ENCODE data around the gene ZNF580. TPM values are rescaled to one million over a fixed set of nuclear protein-coding genes. Genes with fewer than 3 reads are reported as not detected.
A peak's percentile ranks its signal among the peaks of the same experiment; 100 is the strongest.

The ZNF580 gene
- total RNA-seq, 1 experiment from 2014 or later = 38.5 TPM

GRCh38 chr19:55678121-55678671, 37.4 kb downstream of the ZNF580 start:
- Mint-ChIP-seq H3K4me1 (ENCODE audit: low read depth, unreplicated experiment) (peaks cover 33% of the 10 kb centered on the region), H3K36me3 (ENCODE audit: insufficient read depth, unreplicated experiment) (peaks cover 84% of the 10 kb centered on the region), H3K27me3 (ENCODE audit: insufficient read depth, unreplicated experiment) (no peaks in the 10 kb centered on the region), H3K27ac (ENCODE audit: unreplicated experiment) (peak overlapping the region; percentile 75), H3K9me3 (ENCODE audit: unreplicated experiment) (no peaks in the 10 kb centered on the region), H3K4me3 (ENCODE audit: unreplicated experiment) (no peak overlapping the region)
- H3K4me1 ChIP-seq = peaks cover 34% of the 10 kb centered on the region
- no peaks in the 10 kb centered on the region for H3K9me3 ChIP-seq
- no peak for DNase-seq
- ChIA-PET CTCF (no interaction called here), POLR2A (no interaction called here)
- no peak overlapping the region for H3K4me3 ChIP-seq (ENCODE audit: low read depth, low read length)
- intact Hi-C loops (cut with micrococcal nuclease; ENCODE audit: unreplicated experiment) = no loop called here
- H3K27me3 ChIP-seq (replicated peaks; ENCODE audit: control insufficient read depth, insufficient read depth, low read length) = no peaks in the 10 kb centered on the region
- TF ChIP-seq CTCF (IDR thresholded peaks at IDR 0.05; ENCODE audit: insufficient read depth in 1 of 2, low read depth in 1 of 2, low read length in 1 of 2, severe bottlenecking in 1 of 2, unreplicated experiment in 1 of 2) = no peak
- peaks cover 5% of the 10 kb centered on the region; the same call in 1 of the 2 replicates for H3K36me3 ChIP-seq (ENCODE audit: control insufficient read depth, insufficient read depth, low read length)
- BruUV-seq (replicated peaks) = no TSS peak

- no peak overlapping the region for H3K4me3 ChIP-seq (ENCODE audit: low read depth, low read length)
- Mint-ChIP-seq H3K4me1 (ENCODE audit: low read depth, unreplicated experiment) (peaks cover 26% of the 10 kb centered on the region), H3K9me3 (ENCODE audit: unreplicated experiment) (no peaks in the 10 kb centered on the region), H3K27ac (ENCODE audit: unreplicated experiment) (no peak overlapping the region), H3K27me3 (ENCODE audit: insufficient read depth, unreplicated experiment) (no peaks in the 10 kb centered on the region), H3K4me3 (ENCODE audit: unreplicated experiment) (no peak overlapping the region), H3K36me3 (ENCODE audit: insufficient read depth, unreplicated experiment) (peaks cover 82% of the 10 kb centered on the region)
- H3K9me3 ChIP-seq = no peaks in the 10 kb centered on the region
- H3K36me3 ChIP-seq (ENCODE audit: control insufficient read depth, insufficient read depth, low read length) = 0 out of 2 replicates have a peak, but pooled peaks cover 2% of the 10 kb centered on the region
- ChIA-PET CTCF (no interaction called here), POLR2A (no interaction called here)
- BruUV-seq (replicated peaks) = no TSS peak
- H3K27me3 ChIP-seq (replicated peaks; ENCODE audit: control insufficient read depth, insufficient read depth, low read length) = no peaks in the 10 kb centered on the region
- no peak for DNase-seq
- H3K4me1 ChIP-seq = peaks cover 37% of the 10 kb centered on the region
- TF ChIP-seq CTCF (IDR thresholded peaks at IDR 0.05; ENCODE audit: insufficient read depth in 1 of 2, low read depth in 1 of 2, low read length in 1 of 2, severe bottlenecking in 1 of 2, unreplicated experiment in 1 of 2) = no peak
- intact Hi-C loops (cut with micrococcal nuclease; ENCODE audit: unreplicated experiment) = no loop called here
These were observed 38.8 kb downstream of the ZNF580 start for GRCh38 chr19:55679343-55680257.

GRCh38 chr19:55680339-55681130, 39.7 kb downstream of the ZNF580 start:
- Mint-ChIP-seq H3K27ac (ENCODE audit: unreplicated experiment) (no peak overlapping the region), H3K4me1 (ENCODE audit: low read depth, unreplicated experiment) (peaks cover 28% of the 10 kb centered on the region), H3K9me3 (ENCODE audit: unreplicated experiment) (no peaks in the 10 kb centered on the region), H3K4me3 (ENCODE audit: unreplicated experiment) (no peak overlapping the region), H3K36me3 (ENCODE audit: insufficient read depth, unreplicated experiment) (peaks cover 80% of the 10 kb centered on the region), H3K27me3 (ENCODE audit: insufficient read depth, unreplicated experiment) (no peaks in the 10 kb centered on the region)
- Histone ChIP-seq H3K4me3 (ENCODE audit: low read depth, low read length) (no peak overlapping the region), H3K27me3 (replicated peaks; ENCODE audit: control insufficient read depth, insufficient read depth, low read length) (no peaks in the 10 kb centered on the region), H3K9me3 (no peaks in the 10 kb centered on the region), H3K36me3 (ENCODE audit: control insufficient read depth, insufficient read depth, low read length) (peaks cover 6% of the 10 kb centered on the region; the same call in 1 of the 2 replicates), H3K4me1 (peaks cover 44% of the 10 kb centered on the region)
- no peak for TF ChIP-seq CTCF (IDR thresholded peaks at IDR 0.05; ENCODE audit: insufficient read depth in 1 of 2, low read depth in 1 of 2, low read length in 1 of 2, severe bottlenecking in 1 of 2, unreplicated experiment in 1 of 2)
- ChIA-PET POLR2A (no interaction called here), CTCF (no interaction called here)
- intact Hi-C loops (cut with micrococcal nuclease; ENCODE audit: unreplicated experiment) = no loop called here
- no TSS peak for BruUV-seq (replicated peaks)
- DNase-seq = no peak

Measured in Caco-2 (cell line).